GM23338 (cell line): ENCODE measurements around the gene FBXW11. TPM values are rescaled to one million over a fixed set of nuclear protein-coding genes. Genes with fewer than 3 reads are reported as not detected.

Experiments used
- ATAC-seq: fragments of 200-7000 bp; cut with Tn5 transposase; 3 replicates; pipeline ENCODE4 v1.9.1; 2020
- DNase-seq: peaks from one replicate; pipeline ENCODE4 v3.0.0-alpha.2; 2015; ENCODE audit warnings: low spot score
- H2AFZ ChIP-seq: fragments of 200-600 bp; sonication (generic); 2 replicates; pipeline ENCODE4 v1.8.0; 2016; ENCODE audit warnings: antibody characterized with exemption, mild to moderate bottlenecking, moderate library complexity
- H3F3A ChIP-seq: fragments of 200-600 bp; sonication (generic); replicated peaks from 2 replicates; pipeline ENCODE4 v1.8.0; 2017; ENCODE audit warnings: antibody characterized with exemption, mixed run types, low read depth
- H3K27ac ChIP-seq: fragments of 200-600 bp; sonication (generic); 2 replicates; pipeline ENCODE4 v1.6.1; 2016; ENCODE audit warnings: low read depth
- H3K27me3 ChIP-seq: fragments of 200-600 bp; sonication (generic); 2 replicates; pipeline ENCODE4 v1.8.0; 2016; ENCODE audit warnings: mild to moderate bottlenecking, mixed run types, moderate library complexity; ENCODE audit not compliant: insufficient read depth
- H3K36me3 ChIP-seq: fragments of 200-600 bp; sonication (generic); 2 replicates; pipeline ENCODE4 v1.8.0; 2016; ENCODE audit warnings: mild to moderate bottlenecking; ENCODE audit not compliant: insufficient read depth
- H3K4me1 ChIP-seq: fragments of 200-600 bp; sonication (generic); 2 replicates; pipeline ENCODE4 v1.8.0; 2016; ENCODE audit warnings: mild to moderate bottlenecking, moderate library complexity; ENCODE audit not compliant: insufficient read depth
- H3K4me2 ChIP-seq: fragments of 200-600 bp; sonication (generic); 2 replicates; pipeline ENCODE4 v1.7.1; 2017; ENCODE audit warnings: mixed run types
- H3K4me3 ChIP-seq: fragments of 200-600 bp; sonication (generic); 2 replicates; pipeline ENCODE4 v1.6.1; 2016; ENCODE audit warnings: mixed run types
- H3K79me2 ChIP-seq: fragments of 200-600 bp; sonication (generic); replicated peaks from 2 replicates; pipeline ENCODE4 v1.8.0; 2017; ENCODE audit warnings: mild to moderate bottlenecking; ENCODE audit not compliant: insufficient read depth
- H3K9me2 ChIP-seq: fragments of 200-600 bp; sonication (generic); 2 replicates; pipeline ENCODE4 v1.8.0; 2017; ENCODE audit not compliant: insufficient read depth
- H4K20me1 ChIP-seq: fragments of 200-600 bp; sonication (generic); replicated peaks from 2 replicates; pipeline ENCODE4 v1.8.0; 2017; ENCODE audit warnings: mild to moderate bottlenecking; ENCODE audit not compliant: insufficient read depth
- H3K27ac Mint-ChIP-seq: 2 replicates; pipeline ENCODE4 v1.8.0; 2020; ENCODE audit warnings: inconsistent platforms, mild to moderate bottlenecking, moderate library complexity, mixed read lengths
- H3K27me3 Mint-ChIP-seq: 3 replicates; pipeline ENCODE4 v1.8.0; 2022; ENCODE audit warnings: low read depth, mild to moderate bottlenecking, moderate library complexity, mixed read lengths, inconsistent platforms; ENCODE audit not compliant: insufficient read depth, poor library complexity
- H3K36me3 Mint-ChIP-seq: 3 replicates; pipeline ENCODE4 v1.8.0; 2021; ENCODE audit warnings: low read depth, mild to moderate bottlenecking, inconsistent platforms, moderate library complexity, mixed read lengths
- H3K4me1 Mint-ChIP-seq: 3 replicates; pipeline ENCODE4 v1.8.0; 2020; ENCODE audit warnings: mild to moderate bottlenecking, inconsistent platforms, mixed read lengths
- H3K4me3 Mint-ChIP-seq: 3 replicates; pipeline ENCODE4 v1.8.0; 2021; ENCODE audit warnings: moderate library complexity, mild to moderate bottlenecking, inconsistent platforms, mixed read lengths
- H3K9me3 Mint-ChIP-seq: 3 replicates; pipeline ENCODE4 v1.8.0; 2020; ENCODE audit warnings: moderate library complexity, mild to moderate bottlenecking, inconsistent platforms, mixed read lengths
- CREB1 ChIP-seq: fragments of 250-450 bp; sonication (Bioruptor Pico); IDR thresholded peaks from 2 replicates; pipeline ENCODE4 v1.5.0; 2020; ENCODE audit warnings: low read depth, mild to moderate bottlenecking, moderate library complexity
- CTCF ChIP-seq, 2 experiments: fragments of 200-600 bp in 1 of 2; sonication (generic) in 1 of 2; conservative IDR thresholded peaks; 2 replicates each; pipeline versions ENCODE4 v1.5.1 to v1.6.1; 2016 to 2017; ENCODE audit warnings: antibody characterized with exemption in 2 of 2, low read depth in 2 of 2, mild to moderate bottlenecking in 2 of 2, moderate library complexity in 1 of 2
- EZH2 ChIP-seq: fragments of 200-600 bp; sonication (generic); IDR thresholded peaks from one replicate; pipeline ENCODE4 v1.8.0; 2017; ENCODE audit warnings: antibody characterized with exemption, mild to moderate bottlenecking, low read depth; ENCODE audit not compliant: unreplicated experiment
- EZH2phosphoT487 ChIP-seq: fragments of 200-600 bp; sonication (generic); IDR thresholded peaks from one replicate; pipeline ENCODE4 v1.8.1; 2018; ENCODE audit warnings: antibody characterized with exemption; ENCODE audit not compliant: unreplicated experiment
- JUNB ChIP-seq: IDR thresholded peaks from one replicate; pipeline ENCODE4 v1.6.1; 2016; ENCODE audit warnings: antibody characterized with exemption; ENCODE audit not compliant: unreplicated experiment
- POLR2AphosphoS5 ChIP-seq: IDR thresholded peaks from 2 replicates; pipeline ENCODE4 v1.6.1; 2016; ENCODE audit warnings: antibody characterized with exemption, low read depth
- ZNF114 ChIP-seq: fragments of 250-450 bp; sonication (Bioruptor Pico); IDR thresholded peaks from 2 replicates; pipeline ENCODE4 v1.5.0; 2020; ENCODE audit warnings: mild to moderate bottlenecking, moderate library complexity
- ZNF331 ChIP-seq: fragments of 250-450 bp; sonication (Bioruptor Pico); IDR thresholded peaks from 2 replicates; pipeline ENCODE4 v1.5.0; 2020; ENCODE audit warnings: low read depth, mild to moderate bottlenecking, moderate library complexity
- polyA plus RNA-seq: library from polyadenylated mRNA; unstranded; fragments of >200 nt; fragmentation: Nextera tagmentation; extraction: Ambion mirVana; gene quantifications from 2 replicates; pipeline ENCODE4 v1.2.1, GENCODE V29; 2016
- total RNA-seq: library from RNA; depleted of rRNA; stranded (reverse); fragments of >200 nt; shearing (Covaris generic); gene quantifications from 2 replicates; pipeline ENCODE4 v1.2.3, GENCODE V29; 2014
- TF ChIP-seq, protein P1 (sequence below): IDR thresholded peaks from 2 replicates; pipeline ENCODE4 v1.6.1; 2016; ENCODE audit warnings: antibody characterized with exemption
- TF ChIP-seq, protein P2 (sequence below): fragments of 250-450 bp; sonication (Bioruptor Pico); IDR thresholded peaks from 2 replicates; pipeline ENCODE4 v1.5.0; 2020; ENCODE audit warnings: mild to moderate bottlenecking, moderate library complexity

The FBXW11 gene
- total and polyA plus RNA-seq, 2 experiments from 2014 or later, result 45.0 to 88.0 TPM

- TF ChIP-seq CTCF (conservative IDR thresholded peaks at IDR 0.05; ENCODE audit: low read depth in 2 of 2), result no peak
- no peak for TF ChIP-seq EZH2phosphoT487
Observed at GRCh38 chr5:171891150-171891549, 115.3 kb downstream of the FBXW11 start (continued).

DNA sequence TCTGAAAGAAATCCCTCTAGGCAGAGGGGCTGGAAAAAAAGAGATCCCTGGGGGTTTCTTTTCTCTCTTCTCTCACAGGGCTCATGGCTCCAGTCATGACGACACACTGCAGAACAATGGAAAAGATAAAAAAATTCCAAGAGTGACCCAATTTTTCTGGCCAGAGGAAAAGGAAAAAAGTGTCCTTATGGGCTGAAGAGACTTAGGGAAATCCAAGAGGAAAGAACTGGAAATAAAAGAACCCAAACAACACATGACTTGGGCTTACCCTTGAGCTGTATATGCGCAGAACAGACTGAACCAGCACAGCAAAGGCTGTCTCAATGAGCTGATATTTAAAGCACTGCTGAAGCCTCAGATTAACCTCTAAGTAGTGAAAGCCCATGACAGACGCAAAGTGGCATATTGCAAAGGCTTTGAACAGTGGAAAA, 118.4 kb downstream of the FBXW11 start:
- H3K27ac Mint-ChIP-seq, result no peak overlapping the region
- peaks cover 14% of the 10 kb centered on the region for H4K20me1 ChIP-seq
- H3K9me2 ChIP-seq, result no peaks in the 10 kb centered on the region
- H3K4me3 Mint-ChIP-seq, result no peak overlapping the region
- peak overlapping the region; percentile 27; the same call in 1 of the 2 replicates for H3K27ac ChIP-seq
- peaks cover 19% of the 10 kb centered on the region for H3K79me2 ChIP-seq
- H3K27me3 Mint-ChIP-seq, result no peaks in the 10 kb centered on the region
- H3K9me3 Mint-ChIP-seq, result no peaks in the 10 kb centered on the region; the same call in 2 of the 3 replicates
- no peak overlapping the region for H2AFZ ChIP-seq
- H3K4me1 ChIP-seq, result no peaks in the 10 kb centered on the region
- no peak overlapping the region for H3K4me3 ChIP-seq
- DNase-seq, result no peak
- no peaks in the 10 kb centered on the region for H3K27me3 ChIP-seq
- no peaks in the 10 kb centered on the region for H3K4me1 Mint-ChIP-seq
- H3F3A ChIP-seq, result no peaks in the 10 kb centered on the region
- no peak overlapping the region for H3K4me2 ChIP-seq
- peaks cover 42% of the 10 kb centered on the region; the same call in 2 of the 3 replicates for H3K36me3 Mint-ChIP-seq
- ATAC-seq, result no peak
- H3K36me3 ChIP-seq, result peaks cover 15% of the 10 kb centered on the region
- TF ChIP-seq ZNF331 (CRISPR knock-in tag), result no peak
- no peak for TF ChIP-seq JUNB
- no peak for TF ChIP-seq POLR2AphosphoS5
- TF ChIP-seq CREB1, result no peak
- no peak for TF ChIP-seq CTCF (conservative IDR thresholded peaks at IDR 0.05; ENCODE audit: low read depth in 2 of 2)
- TF ChIP-seq EZH2, result no peak
- TF ChIP-seq, protein P1, sequence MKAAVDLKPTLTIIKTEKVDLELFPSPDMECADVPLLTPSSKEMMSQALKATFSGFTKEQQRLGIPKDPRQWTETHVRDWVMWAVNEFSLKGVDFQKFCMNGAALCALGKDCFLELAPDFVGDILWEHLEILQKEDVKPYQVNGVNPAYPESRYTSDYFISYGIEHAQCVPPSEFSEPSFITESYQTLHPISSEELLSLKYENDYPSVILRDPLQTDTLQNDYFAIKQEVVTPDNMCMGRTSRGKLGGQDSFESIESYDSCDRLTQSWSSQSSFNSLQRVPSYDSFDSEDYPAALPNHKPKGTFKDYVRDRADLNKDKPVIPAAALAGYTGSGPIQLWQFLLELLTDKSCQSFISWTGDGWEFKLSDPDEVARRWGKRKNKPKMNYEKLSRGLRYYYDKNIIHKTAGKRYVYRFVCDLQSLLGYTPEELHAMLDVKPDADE, result no peak
- no peak for TF ChIP-seq ZNF114 (CRISPR knock-in tag)
- TF ChIP-seq, protein P2, sequence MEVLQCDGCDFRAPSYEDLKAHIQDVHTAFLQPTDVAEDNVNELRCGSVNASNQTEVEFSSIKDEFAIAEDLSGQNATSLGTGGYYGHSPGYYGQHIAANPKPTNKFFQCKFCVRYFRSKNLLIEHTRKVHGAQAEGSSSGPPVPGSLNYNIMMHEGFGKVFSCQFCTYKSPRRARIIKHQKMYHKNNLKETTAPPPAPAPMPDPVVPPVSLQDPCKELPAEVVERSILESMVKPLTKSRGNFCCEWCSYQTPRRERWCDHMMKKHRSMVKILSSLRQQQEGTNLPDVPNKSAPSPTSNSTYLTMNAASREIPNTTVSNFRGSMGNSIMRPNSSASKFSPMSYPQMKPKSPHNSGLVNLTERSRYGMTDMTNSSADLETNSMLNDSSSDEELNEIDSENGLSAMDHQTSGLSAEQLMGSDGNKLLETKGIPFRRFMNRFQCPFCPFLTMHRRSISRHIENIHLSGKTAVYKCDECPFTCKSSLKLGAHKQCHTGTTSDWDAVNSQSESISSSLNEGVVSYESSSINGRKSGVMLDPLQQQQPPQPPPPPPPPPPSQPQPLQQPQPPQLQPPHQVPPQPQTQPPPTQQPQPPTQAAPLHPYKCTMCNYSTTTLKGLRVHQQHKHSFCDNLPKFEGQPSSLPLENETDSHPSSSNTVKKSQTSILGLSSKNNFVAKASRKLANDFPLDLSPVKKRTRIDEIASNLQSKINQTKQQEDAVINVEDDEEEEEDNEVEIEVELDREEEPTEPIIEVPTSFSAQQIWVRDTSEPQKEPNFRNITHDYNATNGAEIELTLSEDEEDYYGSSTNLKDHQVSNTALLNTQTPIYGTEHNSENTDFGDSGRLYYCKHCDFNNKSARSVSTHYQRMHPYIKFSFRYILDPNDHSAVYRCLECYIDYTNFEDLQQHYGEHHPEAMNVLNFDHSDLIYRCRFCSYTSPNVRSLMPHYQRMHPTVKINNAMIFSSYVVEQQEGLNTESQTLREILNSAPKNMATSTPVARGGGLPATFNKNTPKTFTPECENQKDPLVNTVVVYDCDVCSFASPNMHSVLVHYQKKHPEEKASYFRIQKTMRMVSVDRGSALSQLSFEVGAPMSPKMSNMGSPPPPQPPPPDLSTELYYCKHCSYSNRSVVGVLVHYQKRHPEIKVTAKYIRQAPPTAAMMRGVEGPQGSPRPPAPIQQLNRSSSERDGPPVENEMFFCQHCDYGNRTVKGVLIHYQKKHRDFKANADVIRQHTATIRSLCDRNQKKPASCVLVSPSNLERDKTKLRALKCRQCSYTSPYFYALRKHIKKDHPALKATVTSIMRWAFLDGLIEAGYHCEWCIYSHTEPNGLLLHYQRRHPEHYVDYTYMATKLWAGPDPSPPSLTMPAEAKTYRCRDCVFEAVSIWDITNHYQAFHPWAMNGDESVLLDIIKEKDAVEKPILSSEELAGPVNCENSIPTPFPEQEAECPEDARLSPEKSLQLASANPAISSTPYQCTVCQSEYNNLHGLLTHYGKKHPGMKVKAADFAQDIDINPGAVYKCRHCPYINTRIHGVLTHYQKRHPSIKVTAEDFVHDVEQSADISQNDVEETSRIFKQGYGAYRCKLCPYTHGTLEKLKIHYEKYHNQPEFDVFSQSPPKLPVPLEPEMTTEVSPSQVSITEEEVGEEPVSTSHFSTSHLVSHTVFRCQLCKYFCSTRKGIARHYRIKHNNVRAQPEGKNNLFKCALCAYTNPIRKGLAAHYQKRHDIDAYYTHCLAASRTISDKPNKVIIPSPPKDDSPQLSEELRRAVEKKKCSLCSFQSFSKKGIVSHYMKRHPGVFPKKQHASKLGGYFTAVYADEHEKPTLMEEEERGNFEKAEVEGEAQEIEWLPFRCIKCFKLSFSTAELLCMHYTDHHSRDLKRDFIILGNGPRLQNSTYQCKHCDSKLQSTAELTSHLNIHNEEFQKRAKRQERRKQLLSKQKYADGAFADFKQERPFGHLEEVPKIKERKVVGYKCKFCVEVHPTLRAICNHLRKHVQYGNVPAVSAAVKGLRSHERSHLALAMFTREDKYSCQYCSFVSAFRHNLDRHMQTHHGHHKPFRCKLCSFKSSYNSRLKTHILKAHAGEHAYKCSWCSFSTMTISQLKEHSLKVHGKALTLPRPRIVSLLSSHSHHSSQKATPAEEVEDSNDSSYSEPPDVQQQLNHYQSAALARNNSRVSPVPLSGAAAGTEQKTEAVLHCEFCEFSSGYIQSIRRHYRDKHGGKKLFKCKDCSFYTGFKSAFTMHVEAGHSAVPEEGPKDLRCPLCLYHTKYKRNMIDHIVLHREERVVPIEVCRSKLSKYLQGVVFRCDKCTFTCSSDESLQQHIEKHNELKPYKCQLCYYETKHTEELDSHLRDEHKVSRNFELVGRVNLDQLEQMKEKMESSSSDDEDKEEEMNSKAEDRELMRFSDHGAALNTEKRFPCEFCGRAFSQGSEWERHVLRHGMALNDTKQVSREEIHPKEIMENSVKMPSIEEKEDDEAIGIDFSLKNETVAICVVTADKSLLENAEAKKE (CRISPR knock-in tag), result no peak
